Smooth muscle cell (in vitro differentiated cells): Measurements from ENCODE around the gene SREBF1. TPM values are rescaled to one million over a fixed set of nuclear protein-coding genes. Genes with fewer than 3 reads are reported as not detected.

Source experiments
- DNase-seq: peaks from one replicate; lab custom pipeline; 2025; ENCODE audit not compliant: unreplicated experiment; lab: John Stamatoyannopoulos, UW
- H2AFZ ChIP-seq: fragments of 200-600 bp; sonication (generic); 2 replicates; pipeline ENCODE4 v1.6.0; 2016; ENCODE audit warnings: antibody characterized with exemption, low read depth, mild to moderate bottlenecking
- H3F3A ChIP-seq: fragments of 200-600 bp; sonication (generic); 2 replicates; pipeline ENCODE4 v1.6.0; 2017; ENCODE audit warnings: antibody characterized with exemption, low read depth
- H3K27ac ChIP-seq: fragments of 200-600 bp; sonication (generic); 2 replicates; pipeline ENCODE4 v1.5.1; 2016; ENCODE audit warnings: low read depth, mild to moderate bottlenecking
- H3K27me3 ChIP-seq: fragments of 200-600 bp; sonication (generic); 2 replicates; pipeline ENCODE4 v1.6.1; 2016; ENCODE audit warnings: low read depth, mild to moderate bottlenecking
- H3K36me3 ChIP-seq: fragments of 200-600 bp; sonication (generic); 2 replicates; pipeline ENCODE4 v1.5.1; 2016; ENCODE audit warnings: low read depth
- H3K4me1 ChIP-seq: fragments of 200-600 bp; sonication (generic); 2 replicates; pipeline ENCODE4 v1.5.1; 2016; ENCODE audit warnings: low read depth
- H3K4me2 ChIP-seq: fragments of 200-600 bp; sonication (generic); 2 replicates; pipeline ENCODE4 v1.6.0; 2016; ENCODE audit warnings: mild to moderate bottlenecking
- H3K4me3 ChIP-seq: fragments of 200-600 bp; sonication (generic); 2 replicates; pipeline ENCODE4 v1.5.1; 2016; ENCODE audit warnings: mild to moderate bottlenecking
- H3K79me2 ChIP-seq: fragments of 200-600 bp; sonication (generic); 2 replicates; pipeline ENCODE4 v1.6.0; 2016; ENCODE audit warnings: low read depth, mild to moderate bottlenecking
- H3K9ac ChIP-seq: fragments of 200-600 bp; sonication (generic); 2 replicates; pipeline ENCODE4 v1.6.0; 2016; ENCODE audit warnings: low read depth
- H3K9me3 ChIP-seq: fragments of 200-600 bp; sonication (generic); replicated peaks from 2 replicates; pipeline ENCODE4 v1.5.1; 2016; ENCODE audit warnings: low read depth
- H4K20me1 ChIP-seq: fragments of 200-600 bp; sonication (generic); 2 replicates; pipeline ENCODE4 v1.6.0; 2016; ENCODE audit warnings: low read depth
- WGBS: methylation state at CpG from one replicate; pipeline ENCODE4 v1.1.7; 2016; ENCODE audit warnings: low lambda C conversion rate; 5-methylcytosine and 5-hydroxymethylcytosine counted together
- polyA plus RNA-seq: library from polyadenylated mRNA; unstranded; fragments of >200 nt; fragmentation: Nextera tagmentation; extraction: Ambion mirVana; gene quantifications from 2 replicates; pipeline ENCODE4 v1.2.1, GENCODE V29; 2016
- total RNA-seq: library from RNA; depleted of rRNA; stranded (reverse); fragments of >200 nt; gene quantifications from 2 replicates; pipeline ENCODE4 v1.2.3, GENCODE V29; 2014
- TF ChIP-seq, protein P1 (sequence below): fragments of 200-600 bp; sonication (generic); IDR thresholded peaks from 2 replicates; pipeline ENCODE4 v1.5.1; 2017; ENCODE audit warnings: borderline replicate concordance, mild to moderate bottlenecking, antibody characterized with exemption; ENCODE audit not compliant: insufficient read depth, poor library complexity, severe bottlenecking

The SREBF1 gene
- total and polyA plus RNA-seq, 2 experiments from 2014 or later: 23.5 to 45.4 TPM

DNA sequence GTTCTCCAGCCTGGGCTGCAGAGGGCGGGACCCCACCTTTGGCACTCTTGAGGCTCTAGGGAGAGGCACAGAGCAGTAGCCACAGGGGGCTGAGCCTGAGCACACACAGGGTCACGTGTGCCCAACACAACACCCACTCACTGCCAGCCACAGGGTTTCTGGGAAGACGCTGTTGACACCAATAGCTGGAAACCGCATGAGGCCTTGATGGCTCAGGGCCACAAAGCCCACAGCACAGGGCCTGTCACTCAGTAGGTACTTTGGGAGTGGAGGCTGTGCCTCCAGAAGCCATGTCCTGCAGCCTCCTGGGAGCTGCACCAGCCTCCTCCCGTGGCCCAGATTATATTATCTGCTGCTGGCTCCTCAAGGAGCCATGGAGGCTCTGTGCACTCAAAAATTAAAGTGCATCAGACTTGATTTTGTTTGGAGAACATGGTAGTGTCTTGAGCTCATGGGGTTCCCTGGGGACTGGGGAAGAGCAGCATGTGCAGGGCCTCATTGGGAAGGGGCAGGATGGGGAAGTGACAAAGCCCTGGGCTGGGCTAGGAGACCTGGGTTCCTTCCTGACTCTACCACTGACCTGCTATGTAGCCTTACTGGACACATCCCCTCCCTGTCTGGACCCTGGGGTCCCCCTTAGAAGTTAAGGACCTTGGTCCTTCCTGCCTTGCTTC, 12.5 kb upstream of the SREBF1 start:
- WGBS: 68% methylated on average over 5 of the region's 5 CpGs

GRCh38 chr17:17848311-17849082, 11.7 kb upstream of the SREBF1 start:
- Histone ChIP-seq H3F3A (no peaks in the 10 kb centered on the region), H2AFZ (no peak overlapping the region), H4K20me1 (no peaks in the 10 kb centered on the region), H3K36me3 (no peaks in the 10 kb centered on the region), H3K27me3 (no peaks in the 10 kb centered on the region), H3K27ac (no peak overlapping the region), H3K4me2 (no peak overlapping the region), H3K9ac (no peak overlapping the region), H3K79me2 (no peaks in the 10 kb centered on the region), H3K4me3 (no peak overlapping the region), H3K4me1 (peaks cover 13% of the 10 kb centered on the region), H3K9me3 (no peaks in the 10 kb centered on the region)
- 90% methylated on average over 9 of the region's 10 CpGs for WGBS
- DNase-seq: no peak
- TF ChIP-seq, protein P1, sequence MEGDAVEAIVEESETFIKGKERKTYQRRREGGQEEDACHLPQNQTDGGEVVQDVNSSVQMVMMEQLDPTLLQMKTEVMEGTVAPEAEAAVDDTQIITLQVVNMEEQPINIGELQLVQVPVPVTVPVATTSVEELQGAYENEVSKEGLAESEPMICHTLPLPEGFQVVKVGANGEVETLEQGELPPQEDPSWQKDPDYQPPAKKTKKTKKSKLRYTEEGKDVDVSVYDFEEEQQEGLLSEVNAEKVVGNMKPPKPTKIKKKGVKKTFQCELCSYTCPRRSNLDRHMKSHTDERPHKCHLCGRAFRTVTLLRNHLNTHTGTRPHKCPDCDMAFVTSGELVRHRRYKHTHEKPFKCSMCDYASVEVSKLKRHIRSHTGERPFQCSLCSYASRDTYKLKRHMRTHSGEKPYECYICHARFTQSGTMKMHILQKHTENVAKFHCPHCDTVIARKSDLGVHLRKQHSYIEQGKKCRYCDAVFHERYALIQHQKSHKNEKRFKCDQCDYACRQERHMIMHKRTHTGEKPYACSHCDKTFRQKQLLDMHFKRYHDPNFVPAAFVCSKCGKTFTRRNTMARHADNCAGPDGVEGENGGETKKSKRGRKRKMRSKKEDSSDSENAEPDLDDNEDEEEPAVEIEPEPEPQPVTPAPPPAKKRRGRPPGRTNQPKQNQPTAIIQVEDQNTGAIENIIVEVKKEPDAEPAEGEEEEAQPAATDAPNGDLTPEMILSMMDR: no peak

More for the DNA sequence above, 12.5 kb upstream of the SREBF1 start:
- no peak overlapping the region for H3K4me2 ChIP-seq
- no peaks in the 10 kb centered on the region for H3K9me3 ChIP-seq
- H3K36me3 ChIP-seq: no peaks in the 10 kb centered on the region
- no peaks in the 10 kb centered on the region for H3K79me2 ChIP-seq
- no peaks in the 10 kb centered on the region for H3K27me3 ChIP-seq
- no peak overlapping the region for H3K27ac ChIP-seq
- H3K4me1 ChIP-seq: peaks cover 14% of the 10 kb centered on the region
- H3K4me3 ChIP-seq: no peak overlapping the region
- H2AFZ ChIP-seq: no peak overlapping the region
- TF ChIP-seq, protein P1: no peak
- no peak overlapping the region for H3K9ac ChIP-seq
- H4K20me1 ChIP-seq: no peaks in the 10 kb centered on the region
- no peak for DNase-seq
- H3F3A ChIP-seq: no peaks in the 10 kb centered on the region

GRCh38 chr17:17847726-17848125, 10.9 kb upstream of the SREBF1 start:
- peaks cover 10% of the 10 kb centered on the region for H3K4me1 ChIP-seq
- H3K36me3 ChIP-seq: no peaks in the 10 kb centered on the region
- H3K27ac ChIP-seq: no peak overlapping the region
- H2AFZ ChIP-seq: no peak overlapping the region
- TF ChIP-seq, protein P1: no peak
- H4K20me1 ChIP-seq: no peaks in the 10 kb centered on the region
- WGBS: 88% methylated on average over 5 of the region's 5 CpGs
- no peaks in the 10 kb centered on the region for H3F3A ChIP-seq
- DNase-seq: no peak
- H3K79me2 ChIP-seq: no peaks in the 10 kb centered on the region
- no peaks in the 10 kb centered on the region for H3K27me3 ChIP-seq
- no peak overlapping the region for H3K4me3 ChIP-seq
- H3K9me3 ChIP-seq: no peaks in the 10 kb centered on the region
- H3K9ac ChIP-seq: no peak overlapping the region
- no peak overlapping the region for H3K4me2 ChIP-seq
